HG03520 (cell line): ENCODE data around the gene CST9.
"Not testable (repeated sequence)": the region's sequence is repeated elsewhere in the genome, so short reads cannot be mapped to it uniquely, and the experiment has no call there.

Experiments used
- ATAC-seq: cut with Tn5 transposase; IDR thresholded peaks from one replicate; pipeline ENCODE4 v1.9.1; 2021; ENCODE audit warnings: mild to moderate bottlenecking, moderate library complexity; ENCODE audit not compliant: unreplicated experiment

The CST9 gene

DNA sequence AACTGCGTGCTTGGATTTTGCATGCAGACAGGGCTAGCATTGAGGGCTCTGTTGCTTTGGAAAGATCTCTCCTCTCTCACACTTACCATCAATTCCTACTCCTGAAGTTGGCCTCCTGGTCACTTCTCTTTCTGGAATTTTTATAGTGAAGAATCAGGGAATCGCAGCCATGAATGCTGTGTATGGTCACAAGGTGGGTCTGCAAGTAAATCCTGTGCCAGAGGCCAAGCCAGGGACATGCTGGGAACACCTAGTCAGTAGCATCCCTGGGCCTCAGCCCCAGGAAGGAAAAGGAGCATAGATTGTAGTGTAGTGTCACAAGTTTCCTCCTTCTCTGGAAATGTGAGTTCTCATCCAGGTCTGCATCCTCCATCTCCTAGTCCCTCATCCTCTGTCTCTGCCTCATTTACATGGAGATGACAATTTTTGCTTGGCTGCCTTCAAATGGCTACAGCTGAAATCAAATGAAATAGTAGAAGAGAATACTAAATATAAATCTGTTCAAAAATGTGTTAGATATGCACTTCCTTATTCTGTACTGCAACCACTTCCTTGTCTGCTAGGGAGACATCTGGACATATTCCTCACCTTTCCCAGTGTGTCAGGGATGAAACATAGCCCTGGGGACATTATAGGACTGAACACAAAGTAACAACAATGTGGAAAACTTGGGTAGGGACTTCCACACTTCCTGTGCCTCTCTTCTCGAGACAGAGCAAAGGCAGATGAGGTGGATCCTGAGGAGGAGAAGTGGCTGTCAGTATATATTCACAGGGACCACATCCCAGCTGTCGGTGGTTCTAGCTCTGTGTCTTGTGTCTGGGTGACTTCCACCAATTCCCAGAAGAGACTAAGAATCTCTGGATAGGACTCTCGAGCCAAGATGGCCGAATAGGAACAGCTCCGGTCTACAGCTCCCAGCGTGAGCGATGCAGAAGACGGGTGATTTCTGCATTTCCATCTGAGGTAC, 17.0 kb downstream of the CST9 start:
- no peak for ATAC-seq

DNA sequence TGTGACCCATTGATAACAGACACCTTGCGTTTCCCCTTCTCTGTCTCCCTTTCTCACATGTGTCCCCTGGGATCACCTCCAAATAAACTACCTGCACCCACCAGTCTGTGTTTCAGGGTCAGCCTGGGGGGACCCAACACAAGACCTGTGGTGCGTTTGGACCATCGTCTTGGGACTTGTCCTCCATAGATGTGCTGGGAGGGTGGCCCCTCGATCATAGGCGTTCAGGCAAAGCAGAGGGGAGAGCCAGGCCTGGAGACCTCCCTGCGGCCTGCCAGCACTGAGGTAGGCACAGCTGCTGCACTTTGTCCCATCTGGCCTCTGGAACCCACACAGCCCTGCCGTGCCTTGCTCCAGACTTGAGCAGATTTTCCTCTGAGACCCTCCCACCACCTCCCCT, 18.1 kb downstream of the CST9 start:
- ATAC-seq: no peak

DNA sequence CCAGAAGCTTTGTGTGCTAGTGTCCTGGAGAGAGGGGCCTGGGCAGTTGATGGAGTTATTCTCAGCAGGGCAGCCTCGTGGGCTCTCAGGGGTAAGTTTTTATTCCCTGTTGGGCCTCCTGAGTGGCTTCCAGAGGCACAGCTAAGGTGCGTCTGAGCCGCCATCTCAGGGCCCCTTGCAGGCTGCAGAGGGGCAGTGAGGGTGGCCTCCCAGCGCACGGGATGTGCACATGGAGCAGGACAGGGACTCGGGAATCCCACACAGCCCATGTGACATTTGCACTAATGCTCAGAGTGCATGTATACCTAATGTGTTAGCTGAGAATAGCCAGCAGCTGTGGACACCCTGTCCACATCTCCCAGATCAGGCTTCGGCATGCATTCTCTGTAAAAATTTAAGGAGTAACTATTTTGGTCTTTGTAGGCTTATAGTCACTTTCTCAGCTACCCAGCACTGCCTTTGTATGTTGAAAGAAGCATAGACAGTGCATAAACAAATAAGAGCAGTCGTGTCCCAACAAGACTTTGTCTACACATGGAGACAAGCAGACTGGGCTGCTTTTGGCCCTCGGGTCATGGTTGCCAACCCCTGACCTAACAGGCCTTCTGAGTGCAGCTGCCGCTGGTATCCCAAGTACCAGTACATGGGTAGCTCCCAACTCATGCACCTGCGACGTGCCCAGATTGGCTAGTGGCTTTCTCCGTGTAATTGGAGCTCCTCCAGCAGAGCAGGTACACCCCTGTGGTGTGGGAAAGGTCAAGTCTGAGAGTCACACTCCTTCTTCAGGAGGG, 18.8 kb downstream of the CST9 start:
- ATAC-seq: no peak

DNA sequence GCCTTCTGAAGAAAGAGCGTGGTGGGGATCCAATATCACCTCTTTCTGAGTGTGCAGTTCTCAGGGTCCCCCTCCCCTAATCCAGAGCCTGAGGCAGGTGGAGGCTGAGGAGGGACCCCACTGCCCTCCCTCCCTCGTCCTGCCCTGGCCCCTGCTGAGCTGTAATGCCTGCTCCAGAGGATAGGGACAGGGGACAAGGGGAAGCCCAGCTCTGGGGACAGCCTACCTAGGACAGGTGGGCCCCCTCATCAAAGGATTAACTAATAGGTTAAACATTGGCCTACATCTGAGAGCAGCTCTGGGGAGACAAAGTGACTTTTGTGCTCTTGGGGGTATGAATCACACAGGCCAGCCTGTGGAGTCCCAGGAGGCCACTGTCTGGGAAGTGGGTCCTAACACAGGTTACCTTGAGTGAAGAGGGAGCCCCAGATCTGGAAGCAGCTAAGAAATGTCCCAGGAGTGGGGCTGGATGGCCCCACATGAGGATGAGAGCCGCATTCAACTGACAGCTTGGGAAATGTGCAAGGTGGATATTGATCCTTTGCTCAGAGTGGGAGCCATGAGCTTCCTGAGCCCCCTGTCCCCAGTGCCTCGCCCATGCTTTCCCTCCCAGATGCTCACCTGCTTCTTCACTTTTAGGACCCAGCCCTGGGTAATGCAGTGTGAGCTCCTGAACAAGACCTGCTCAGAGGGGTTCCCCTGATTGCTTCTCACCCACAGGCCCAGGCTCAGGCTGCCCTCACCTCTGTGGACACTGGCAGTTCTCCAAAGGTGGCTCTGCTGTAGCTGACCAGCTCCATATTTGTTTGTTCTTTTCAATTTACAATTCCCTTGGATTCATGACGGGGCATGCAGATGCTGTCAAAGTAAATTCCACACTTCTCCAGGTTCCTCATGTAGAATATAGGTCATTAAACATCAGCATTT, 19.6 kb downstream of the CST9 start:
- ATAC-seq: no peak

DNA sequence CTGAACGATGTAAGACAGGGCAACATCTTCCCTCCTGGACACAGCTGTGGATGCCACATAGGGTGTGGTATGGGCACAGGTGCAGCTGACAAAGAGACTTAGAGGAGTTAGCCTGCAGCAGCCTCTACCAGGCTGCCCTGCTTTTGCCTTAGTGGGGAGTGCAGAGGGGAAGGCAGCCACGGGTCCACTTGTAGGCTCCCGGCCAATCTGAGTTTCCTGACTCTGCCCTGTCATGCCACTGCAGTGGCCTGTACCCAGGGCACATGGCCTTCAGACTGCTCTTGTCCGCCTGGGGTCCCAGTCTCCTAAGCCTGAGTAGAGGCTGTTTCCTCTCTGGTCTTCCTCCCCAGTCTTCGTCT, 20.3 kb downstream of the CST9 start:
- ATAC-seq: no peak

DNA sequence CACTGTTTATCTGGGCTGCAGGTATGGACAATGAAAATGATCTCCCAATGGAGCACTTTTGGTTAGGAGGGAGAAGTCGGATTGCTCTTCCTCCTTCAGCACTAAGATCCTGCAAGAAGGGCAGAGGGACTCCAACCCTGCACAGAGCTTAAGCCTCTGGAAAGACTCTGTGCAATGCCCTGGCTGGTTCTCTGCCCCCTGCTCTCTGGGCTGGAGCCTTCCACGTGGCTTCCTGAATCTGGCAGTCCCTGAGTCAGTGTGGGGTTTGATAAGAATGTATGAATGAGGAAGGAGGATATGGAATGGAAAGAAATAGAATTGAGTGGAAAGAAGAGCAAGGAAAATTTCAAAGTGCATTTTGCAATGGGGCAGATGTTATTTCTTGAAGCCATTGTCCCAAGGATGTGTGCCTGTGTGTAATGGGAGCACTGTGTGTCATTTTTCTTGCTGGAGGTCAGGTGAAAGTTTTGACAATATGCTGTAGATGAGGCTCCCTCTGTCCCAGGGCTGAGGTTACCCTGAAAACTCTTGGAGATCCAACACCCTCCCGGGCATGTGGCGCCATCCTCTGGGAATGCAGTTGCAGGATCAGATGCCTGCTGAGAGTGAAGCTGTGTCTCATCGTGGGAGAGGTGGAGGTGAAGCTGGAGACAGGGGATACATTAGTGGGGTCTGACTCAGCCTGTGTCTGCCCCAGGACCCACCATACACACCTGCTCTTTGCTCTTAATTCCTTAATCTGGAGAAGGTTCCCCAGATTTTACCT, 21.1 kb downstream of the CST9 start:
- ATAC-seq: no peak

DNA sequence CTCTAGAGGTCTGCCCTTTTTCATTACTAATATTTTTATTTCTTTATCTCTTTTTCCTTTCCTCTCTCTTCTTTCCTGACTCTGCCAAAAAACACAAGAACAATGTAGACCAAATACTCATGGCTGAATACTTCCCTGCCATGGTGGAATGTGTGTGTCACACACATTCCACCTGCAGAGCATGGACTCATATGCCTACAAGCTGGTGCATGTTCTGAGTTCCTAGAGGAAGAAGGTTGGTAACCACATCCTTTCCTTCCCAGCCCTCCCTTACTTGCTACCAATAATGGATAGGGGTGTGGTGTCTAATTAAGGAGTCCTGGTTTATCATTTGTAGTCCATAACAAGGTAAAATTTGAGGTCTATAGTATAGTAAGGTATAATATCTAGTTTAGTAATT, 22.2 kb downstream of the CST9 start:
- ATAC-seq: no peak

DNA sequence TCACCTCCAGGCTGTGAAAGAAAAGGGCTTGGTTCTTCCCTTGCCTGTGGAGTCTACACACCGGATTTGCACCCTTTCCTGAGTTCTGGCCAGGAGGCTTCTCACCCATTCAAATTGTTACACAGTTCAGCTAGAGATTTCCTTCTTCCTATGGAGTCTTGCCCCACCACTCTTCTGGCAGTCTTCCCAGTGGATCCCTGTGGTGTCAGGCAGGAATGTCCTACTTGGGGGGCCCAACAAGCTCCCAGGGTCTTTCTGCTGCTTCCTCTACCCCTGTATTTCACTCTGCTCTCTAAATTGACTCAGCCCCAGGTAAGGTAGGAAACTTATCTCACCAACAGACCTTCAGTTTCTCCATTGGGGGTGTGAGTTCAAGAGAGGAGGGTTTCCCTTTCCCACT, 23.4 kb downstream of the CST9 start:
- no peak for ATAC-seq

DNA sequence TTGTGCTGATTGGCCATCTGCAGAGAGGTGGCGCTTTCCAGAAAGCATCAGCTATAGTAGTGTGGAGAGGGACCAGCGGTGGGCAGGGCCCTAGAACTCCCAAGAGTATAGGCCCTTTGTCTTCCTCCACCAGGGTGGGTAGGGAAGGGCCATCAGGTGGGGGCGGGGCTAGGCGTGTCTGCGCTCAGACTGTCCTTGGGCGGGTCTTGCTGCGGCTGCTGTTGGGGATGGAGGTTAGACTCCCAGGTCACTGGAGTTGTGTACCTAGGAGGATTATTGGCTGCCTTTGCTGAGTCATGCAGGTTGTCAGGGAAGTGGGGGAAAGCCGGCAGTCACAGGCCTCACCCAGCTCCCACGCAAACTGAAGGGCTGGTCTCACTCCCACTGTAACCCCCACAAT, 23.9 kb downstream of the CST9 start:
- ATAC-seq: not testable (repeated sequence)

DNA sequence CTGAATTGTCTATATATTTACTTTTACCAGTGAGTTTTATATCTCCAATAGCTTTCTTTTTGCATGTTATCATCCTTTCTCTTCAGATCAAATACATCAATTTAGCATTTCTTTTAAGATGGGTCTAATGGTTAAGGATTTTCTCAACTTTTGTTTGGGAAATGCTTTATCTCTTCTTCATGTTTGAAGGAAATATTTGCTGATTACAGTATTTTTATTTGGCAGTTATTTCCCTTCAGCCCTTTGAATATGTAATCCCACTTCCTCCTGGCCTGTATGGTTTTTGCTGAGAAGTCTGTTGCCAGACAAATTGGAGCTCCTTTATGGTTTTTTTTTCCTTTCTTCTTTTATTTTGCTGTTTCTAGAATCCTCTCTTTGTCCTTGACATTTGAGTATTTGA, 30.7 kb downstream of the CST9 start:
- no peak for ATAC-seq

DNA sequence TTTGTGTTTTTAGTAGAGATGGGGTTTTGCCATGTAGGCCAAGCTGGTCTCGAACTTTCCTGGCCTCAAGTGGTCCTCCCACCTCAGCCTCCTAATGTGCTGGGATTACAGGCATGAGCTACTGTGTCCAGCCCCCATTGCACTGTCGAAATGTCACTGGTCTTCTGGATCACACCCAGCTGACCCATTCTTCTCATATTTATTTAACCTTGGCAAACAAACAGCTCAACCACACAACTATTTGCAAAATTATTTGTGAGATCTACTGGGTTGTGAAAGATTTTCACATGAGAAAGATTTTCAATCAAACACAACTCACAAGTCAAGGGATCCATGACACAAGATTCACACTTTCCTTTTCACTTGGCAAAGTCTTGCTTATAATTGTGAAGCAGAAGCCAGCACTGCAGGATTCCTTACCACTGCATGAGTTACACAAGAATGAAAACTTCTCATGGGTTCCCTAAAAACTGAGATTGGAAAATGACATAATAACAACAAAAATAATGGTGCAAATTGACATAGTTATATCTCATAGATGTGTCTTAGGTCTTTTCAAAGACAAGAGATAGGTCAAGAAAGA, 35.4 kb downstream of the CST9 start:
- no peak for ATAC-seq

DNA sequence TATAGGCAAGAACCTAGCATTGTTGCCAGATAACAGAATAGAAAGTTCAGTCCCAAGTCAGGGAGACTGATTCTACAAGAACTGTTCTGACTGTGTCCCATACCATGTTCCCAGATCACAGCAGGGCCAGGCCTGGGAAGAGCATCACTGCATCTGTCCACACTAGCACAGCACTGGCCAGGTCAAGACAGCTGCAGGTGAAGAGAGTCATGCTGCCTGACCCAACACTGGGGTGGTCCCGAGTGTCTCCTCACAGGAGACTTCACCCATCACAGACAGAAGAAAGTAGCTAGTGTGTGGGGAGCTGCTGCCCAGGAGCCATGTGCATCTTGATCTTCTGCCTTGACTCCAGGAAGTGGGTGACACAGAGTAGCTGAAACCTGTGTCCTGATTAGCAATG, 36.1 kb downstream of the CST9 start:
- no peak for ATAC-seq

DNA sequence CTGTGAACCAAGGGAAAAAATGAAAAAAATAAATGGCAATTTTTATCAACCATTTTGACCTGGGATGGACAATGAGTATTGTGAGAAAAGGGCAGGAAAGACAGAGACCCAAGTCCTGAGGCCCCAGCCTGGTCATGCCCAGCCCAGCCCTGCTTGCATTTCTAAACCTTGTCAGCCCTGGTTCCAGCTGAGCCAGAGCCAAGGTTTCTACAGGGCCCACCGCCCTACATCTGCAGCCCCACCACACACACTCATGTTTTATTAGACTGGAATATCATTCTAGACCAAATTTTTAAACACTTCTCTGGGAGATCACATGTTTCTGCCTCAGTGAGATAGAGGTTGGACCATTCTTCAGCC, 36.8 kb downstream of the CST9 start:
- no peak for ATAC-seq

DNA sequence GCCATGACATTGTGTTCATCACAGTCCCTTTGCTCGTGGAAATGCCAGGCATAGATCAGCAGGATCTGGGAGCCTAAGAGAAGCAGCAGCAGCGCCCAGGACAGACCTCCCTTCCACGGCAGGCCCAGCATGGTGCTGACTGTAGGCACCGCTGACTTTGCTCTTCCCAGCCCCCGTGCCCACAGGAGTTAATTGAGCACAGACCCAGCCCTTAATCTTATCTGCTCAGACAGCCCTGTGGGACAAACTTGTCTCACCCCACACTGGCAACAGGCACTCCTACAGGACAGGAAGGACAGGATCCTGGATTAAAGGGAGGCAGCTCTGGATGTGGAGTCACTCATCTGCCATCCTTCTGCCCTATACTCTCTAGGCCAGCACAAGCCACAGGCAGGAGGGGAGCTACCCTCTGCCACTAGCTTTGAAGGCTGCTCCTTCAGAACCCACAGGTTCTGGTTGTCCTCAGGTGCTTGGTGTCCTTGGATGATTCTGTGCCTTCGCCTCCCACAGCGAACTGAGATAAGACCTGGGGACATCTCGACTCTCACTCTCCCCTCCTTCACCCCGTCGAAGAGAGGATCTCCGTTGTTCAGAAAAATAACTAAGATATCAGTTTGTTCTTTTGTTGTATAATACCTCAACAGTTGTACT, 37.3 kb downstream of the CST9 start, which contains the start of gene CST9L:
TSS of gene CST9L (minus strand) at position 165 of the 651 bp plus-strand sequence. CDS start at position 131, 34 bp downstream.
- ATAC-seq: no peak

DNA sequence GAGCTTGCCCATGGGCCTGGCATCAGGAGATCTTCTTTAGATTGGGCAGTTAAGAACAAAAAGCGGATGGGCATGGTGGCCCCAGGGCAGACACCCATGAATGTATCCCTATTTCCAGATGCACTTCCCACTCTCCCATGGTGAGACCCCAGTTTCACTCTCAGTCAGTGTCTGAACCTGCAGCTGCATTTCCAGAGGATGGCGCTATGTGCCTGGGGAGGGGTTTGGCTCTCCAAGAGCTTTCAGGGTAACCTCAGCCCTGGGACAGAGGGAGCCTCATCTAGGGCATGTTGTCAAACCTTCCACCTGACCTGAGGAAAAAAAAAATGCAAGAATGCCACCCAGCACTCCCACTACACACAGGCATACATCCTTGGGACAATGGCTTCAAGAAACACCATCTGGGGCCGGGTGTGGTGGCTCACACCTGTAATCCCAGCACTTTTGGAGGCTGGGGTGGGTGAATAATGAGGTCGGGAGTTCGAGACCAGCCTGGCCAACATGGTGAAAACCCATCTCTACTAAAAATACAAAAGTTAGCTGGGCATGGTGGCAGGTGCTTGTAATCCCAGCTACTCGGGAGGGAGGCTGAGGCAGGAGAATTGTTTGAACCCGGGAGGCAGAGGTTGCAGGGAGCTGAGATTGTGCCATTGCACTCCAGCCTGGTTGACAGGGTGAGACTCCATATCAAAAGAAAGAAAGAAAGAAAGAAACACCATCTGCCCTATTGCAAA, 39.4 kb downstream of the CST9 start:
- no peak for ATAC-seq

DNA sequence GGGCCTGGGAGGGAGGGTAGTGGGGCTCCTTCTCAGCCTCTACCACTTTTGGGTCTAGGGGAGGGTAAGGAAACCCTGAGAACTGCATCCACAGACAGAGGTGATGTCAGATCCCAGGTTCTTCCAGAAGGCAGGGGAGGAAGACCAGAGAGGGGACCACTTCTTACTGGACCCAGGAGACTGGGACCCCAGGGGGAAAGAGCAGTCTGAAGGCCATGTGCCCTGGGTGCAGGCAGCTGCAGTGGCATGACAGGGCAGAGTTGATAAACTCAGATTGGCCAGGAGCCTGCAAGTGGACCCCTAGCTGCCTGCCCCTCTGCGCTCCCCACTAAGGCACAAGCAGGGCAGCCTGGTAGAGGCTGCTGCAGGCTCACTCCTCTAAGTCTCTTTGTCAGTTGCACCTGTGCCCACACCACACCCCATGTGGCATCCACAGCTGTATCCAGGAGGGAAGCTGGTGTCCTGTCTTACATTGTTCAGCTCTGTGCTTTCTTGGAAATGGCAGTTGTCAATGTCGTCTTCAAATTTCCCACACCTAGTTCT, 40.1 kb downstream of the CST9 start:
- no peak for ATAC-seq

DNA sequence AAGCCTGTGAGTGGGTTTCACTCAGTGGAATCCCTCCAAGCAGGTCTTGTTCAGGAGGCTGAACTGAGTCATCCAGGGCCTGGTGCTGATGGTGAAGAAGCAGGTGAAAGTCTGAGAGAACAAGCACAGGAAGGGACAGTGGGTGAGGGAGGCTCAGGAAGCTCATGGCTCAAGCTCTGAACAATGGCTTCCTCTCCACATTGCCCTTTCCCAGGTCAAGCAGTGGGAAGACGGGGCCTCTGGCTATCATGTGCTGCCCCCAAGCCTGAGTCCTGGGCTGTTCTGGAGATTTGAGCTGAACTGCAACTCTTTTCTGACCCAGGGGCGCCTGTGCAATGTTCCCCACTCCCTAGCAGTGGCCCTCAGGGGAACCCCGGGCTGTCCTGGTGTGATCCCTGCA, 40.8 kb downstream of the CST9 start:
- no peak for ATAC-seq

DNA sequence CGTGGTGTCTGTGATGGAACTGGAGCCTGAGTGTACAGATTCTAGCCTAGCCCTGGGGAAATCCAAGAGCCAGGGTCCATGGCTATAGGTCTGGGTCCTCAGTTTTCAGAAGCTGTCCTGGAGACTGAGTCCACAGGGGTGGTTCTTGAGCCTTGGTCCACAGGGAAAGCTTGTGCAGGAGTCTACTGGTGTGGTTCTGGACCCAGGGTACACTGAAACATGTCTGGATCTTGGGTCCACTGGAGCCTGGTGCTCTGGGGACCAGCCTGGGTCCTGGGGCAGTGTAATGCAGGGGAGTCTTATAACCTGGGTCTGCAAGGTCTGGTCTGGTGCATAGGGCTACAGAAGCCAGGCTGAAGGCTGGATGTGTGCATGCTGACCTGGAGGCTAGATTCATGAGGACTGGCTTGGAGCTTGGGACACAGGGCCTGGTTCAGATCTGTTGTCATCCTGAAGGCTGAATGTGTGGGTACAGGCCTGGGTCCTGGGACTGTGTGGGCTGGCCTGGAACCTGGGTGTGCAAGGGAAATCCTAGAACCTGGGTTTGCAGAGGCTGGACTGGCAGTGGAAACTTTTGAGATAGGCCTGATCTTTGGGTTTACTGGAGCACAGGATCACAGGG, 42.9 kb downstream of the CST9 start:
- ATAC-seq: no peak
